NB4 (cell line): ENCODE data around the gene TAF1C.
A peak's percentile ranks its signal among the peaks of the same experiment; 100 is the strongest.

ENCODE experiments used
- DNase-seq: peaks from one replicate; pipeline ENCODE4 v3.0.0; 2010; ENCODE audit warnings: low read depth
- H3K4me3 ChIP-seq: one replicate; pipeline ENCODE4 v1.5.1; 2011; ENCODE audit warnings: mild to moderate bottlenecking, low read depth, low read length, moderate library complexity
- CTCF ChIP-seq: IDR thresholded peaks from one replicate; pipeline ENCODE4 v1.5.1; 2012; ENCODE audit warnings: low read depth, low read length
- MYC ChIP-seq: IDR thresholded peaks from 2 replicates; pipeline ENCODE4 v1.6.1; 2011; ENCODE audit warnings: low read depth, low read length
- POLR2A ChIP-seq: IDR thresholded peaks from 2 replicates; pipeline ENCODE4 v1.6.1; 2011; ENCODE audit warnings: mild to moderate bottlenecking; ENCODE audit not compliant: insufficient read length; ENCODE audit errors: extremely low read depth
- TF ChIP-seq, protein P1 (sequence below): IDR thresholded peaks from 2 replicates; pipeline ENCODE4 v1.6.1; 2011; ENCODE audit warnings: low read depth, low read length

Gene TAF1C

DNA sequence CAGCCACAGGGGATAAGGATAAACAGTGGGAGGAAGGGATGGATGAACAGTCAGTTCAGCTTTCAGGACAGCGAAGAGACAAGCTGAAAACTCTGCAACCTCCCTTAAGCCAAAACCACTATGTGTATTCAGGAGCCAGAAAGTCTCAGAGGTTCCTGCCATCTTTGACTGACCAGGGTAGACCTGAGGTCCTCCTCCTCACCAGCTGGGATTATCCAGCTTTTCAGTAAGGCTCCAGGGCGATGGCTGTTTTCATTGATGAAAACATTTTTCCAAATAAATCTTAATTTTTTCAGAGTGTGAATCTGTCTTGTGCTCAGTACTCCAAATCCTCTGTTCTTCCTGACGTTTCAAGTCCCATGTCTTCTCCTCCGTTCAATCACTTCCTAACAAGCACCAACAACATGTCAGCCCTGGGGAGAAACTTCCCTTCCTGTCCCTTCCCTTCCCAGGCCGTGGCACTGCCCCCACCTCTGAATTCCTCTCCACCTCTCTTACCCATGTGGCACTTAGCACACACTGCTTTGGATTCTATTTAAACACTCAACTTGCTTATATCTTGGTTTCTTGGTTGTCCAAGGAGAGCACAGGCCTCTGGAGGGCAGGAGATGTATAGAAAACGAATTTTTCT, 47.1 kb downstream of the TAF1C start:
- DNase-seq = no peak
- no peak overlapping the region for H3K4me3 ChIP-seq
- TF ChIP-seq CTCF (no peak), MYC (no peak), POLR2A (no peak)
- TF ChIP-seq, protein P1, sequence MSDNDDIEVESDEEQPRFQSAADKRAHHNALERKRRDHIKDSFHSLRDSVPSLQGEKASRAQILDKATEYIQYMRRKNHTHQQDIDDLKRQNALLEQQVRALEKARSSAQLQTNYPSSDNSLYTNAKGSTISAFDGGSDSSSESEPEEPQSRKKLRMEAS = no peak

GRCh38 chr16:84138824-84139627, 47.8 kb downstream of the TAF1C start:
- TF ChIP-seq MYC (no peak), POLR2A (no peak)
- TF ChIP-seq, protein P1 = 0 out of 2 replicates have a peak, but pooled peaks have one; percentile 22
- no peak for DNase-seq
- H3K4me3 ChIP-seq = no peak overlapping the region

GRCh38 chr16:84138500-84138823, 48.4 kb downstream of the TAF1C start:
- no peak for TF ChIP-seq MYC
- TF ChIP-seq POLR2A = no peak
- TF ChIP-seq CTCF = no peak
- TF ChIP-seq, protein P1 = no peak
- no peak for DNase-seq
- H3K4me3 ChIP-seq = no peak overlapping the region

- no peak for DNase-seq
- TF ChIP-seq MYC (no peak), CTCF (no peak), POLR2A (no peak)
- TF ChIP-seq, protein P1 = no peak
Measured at GRCh38 chr16:84137769-84138357, 49.0 kb downstream of the TAF1C start.

DNA sequence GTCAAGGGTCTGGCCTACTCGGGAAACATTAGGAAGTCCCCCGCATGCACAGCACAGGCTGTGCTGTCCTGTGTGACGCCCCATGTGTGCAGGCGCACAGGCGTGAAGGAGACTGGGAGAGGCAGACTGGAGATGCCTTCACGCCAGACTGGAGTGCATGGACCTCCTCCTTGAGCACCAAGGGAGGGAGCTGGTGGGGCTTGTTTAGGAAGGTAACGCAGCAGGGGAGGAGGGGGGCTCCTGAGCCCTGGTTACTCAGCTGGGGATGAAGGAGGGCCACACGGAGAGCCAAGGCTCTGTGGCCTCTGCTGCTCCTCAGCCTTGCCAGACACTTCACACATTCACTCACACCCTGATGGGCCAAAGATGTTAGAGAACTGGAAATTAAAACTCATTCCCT, 49.6 kb downstream of the TAF1C start:
- no peak overlapping the region for H3K4me3 ChIP-seq
- no peak for TF ChIP-seq CTCF
- TF ChIP-seq, protein P1 = no peak
- no peak for DNase-seq

More at GRCh38 chr16:84137769-84138357, 49.0 kb downstream of the TAF1C start:
- no peak overlapping the region for H3K4me3 ChIP-seq

GRCh38 chr16:84136331-84137125, 50.3 kb downstream of the TAF1C start:
- TF ChIP-seq MYC (no peak), POLR2A (no peak), CTCF (no peak)
- TF ChIP-seq, protein P1 = no peak
- no peak for DNase-seq
- no peak overlapping the region for H3K4me3 ChIP-seq
